GM23248 (cell line): Measurements from ENCODE around the gene IFT20. TPM values are rescaled to one million over a fixed set of nuclear protein-coding genes. Genes with fewer than 3 reads are reported as not detected.
A peak's percentile ranks its signal among the peaks of the same experiment; 100 is the strongest.

Experiments
- DNase-seq: peaks from one replicate; pipeline ENCODE4 v3.0.0-alpha.2; 2015
- H2AFZ ChIP-seq: fragments of 200-600 bp; sonication (generic); 2 replicates; pipeline ENCODE4 v1.6.1; 2016; ENCODE audit warnings: antibody characterized with exemption
- H3F3A ChIP-seq: fragments of 200-600 bp; sonication (generic); 2 replicates; pipeline ENCODE4 v1.6.1; 2016; ENCODE audit warnings: mild to moderate bottlenecking, antibody characterized with exemption, mixed run types; ENCODE audit not compliant: insufficient read depth
- H3K27ac ChIP-seq: fragments of 200-600 bp; sonication (generic); 2 replicates; pipeline ENCODE4 v1.5.1; 2016; ENCODE audit warnings: mild to moderate bottlenecking
- H3K27me3 ChIP-seq: fragments of 200-600 bp; sonication (generic); replicated peaks from 2 replicates; pipeline ENCODE4 v1.6.1; 2016; ENCODE audit warnings: mild to moderate bottlenecking; ENCODE audit not compliant: insufficient read depth
- H3K36me3 ChIP-seq: fragments of 200-600 bp; sonication (generic); 2 replicates; pipeline ENCODE4 v1.6.1; 2016; ENCODE audit warnings: low read depth, mild to moderate bottlenecking
- H3K4me1 ChIP-seq: fragments of 200-600 bp; sonication (generic); 2 replicates; pipeline ENCODE4 v1.6.1; 2016; ENCODE audit warnings: mild to moderate bottlenecking; ENCODE audit not compliant: insufficient read depth
- H3K4me2 ChIP-seq: fragments of 200-600 bp; sonication (generic); one replicate; pipeline ENCODE4 v1.6.1; 2016; ENCODE audit warnings: mild to moderate bottlenecking; ENCODE audit not compliant: unreplicated experiment
- H3K4me3 ChIP-seq: fragments of 200-600 bp; sonication (generic); 2 replicates; pipeline ENCODE4 v1.5.1; 2016; ENCODE audit warnings: mild to moderate bottlenecking
- H3K79me2 ChIP-seq: fragments of 200-600 bp; sonication (generic); 2 replicates; pipeline ENCODE4 v1.6.1; 2016; ENCODE audit warnings: mild to moderate bottlenecking; ENCODE audit not compliant: insufficient read depth
- H3K9ac ChIP-seq: fragments of 200-600 bp; sonication (generic); 2 replicates; pipeline ENCODE4 v1.6.1; 2016; ENCODE audit warnings: mild to moderate bottlenecking
- H3K9me2 ChIP-seq: fragments of 200-600 bp; sonication (generic); 2 replicates; pipeline ENCODE4 v1.6.1; 2016; ENCODE audit warnings: mixed run types, mild to moderate bottlenecking, moderate library complexity; ENCODE audit not compliant: insufficient read depth
- H3K9me3 ChIP-seq: fragments of 200-600 bp; sonication (generic); one replicate; pipeline ENCODE4 v1.6.1; 2017; ENCODE audit warnings: low read depth
- H4K20me1 ChIP-seq: fragments of 200-600 bp; sonication (generic); 2 replicates; pipeline ENCODE4 v1.6.0; 2016; ENCODE audit not compliant: insufficient read depth
- EZH2 ChIP-seq: fragments of 200-600 bp; sonication (generic); IDR thresholded peaks from 2 replicates; pipeline ENCODE4 v1.6.1; 2018; ENCODE audit warnings: antibody characterized with exemption, mild to moderate bottlenecking; ENCODE audit not compliant: insufficient read depth, poor library complexity, severe bottlenecking
- EZH2phosphoT487 ChIP-seq: fragments of 200-600 bp; sonication (generic); IDR thresholded peaks from 2 replicates; pipeline ENCODE4 v1.6.1; 2018; ENCODE audit warnings: antibody characterized with exemption, moderate library complexity, mild to moderate bottlenecking, low read depth; ENCODE audit not compliant: insufficient read depth
- WGBS, 2 experiments: methylation state at CpG; one replicate each; pipeline ENCODE4 v1.1.6; 2015 to 2017; ENCODE audit warnings: low lambda C conversion rate in 2 of 2, low coverage in 1 of 2; ENCODE audit errors: missing lambda C conversion rate in 2 of 2; 5-methylcytosine and 5-hydroxymethylcytosine counted together
- in situ Hi-C: fragments of 300-500 bp; cut with MboI; formaldehyde crosslinking; loops from 2 replicates; pipeline ENCODE4 v1.15.0; 2020
- microRNA-seq: library from miRNA; unstranded; fragments of <30 nt; microRNA quantifications from one replicate; pipeline ENCODE4, GENCODE V29; 2016; ENCODE audit warnings: borderline number of aligned reads
- polyA plus RNA-seq: library from polyadenylated mRNA; unstranded; fragments of >200 nt; fragmentation: Nextera tagmentation; extraction: Ambion mirVana; gene quantifications from 2 replicates; pipeline ENCODE4 v1.2.1, GENCODE V29; 2016
- total RNA-seq: library from RNA; depleted of rRNA; stranded (reverse); fragments of >200 nt; shearing (Covaris generic); gene quantifications from 2 replicates; pipeline ENCODE4 v1.2.3, GENCODE V29; 2014; rRNA removed

The IFT20 gene
- total and polyA plus RNA-seq, 2 experiments from 2014 or later, result 80.5 to 111 TPM

DNA sequence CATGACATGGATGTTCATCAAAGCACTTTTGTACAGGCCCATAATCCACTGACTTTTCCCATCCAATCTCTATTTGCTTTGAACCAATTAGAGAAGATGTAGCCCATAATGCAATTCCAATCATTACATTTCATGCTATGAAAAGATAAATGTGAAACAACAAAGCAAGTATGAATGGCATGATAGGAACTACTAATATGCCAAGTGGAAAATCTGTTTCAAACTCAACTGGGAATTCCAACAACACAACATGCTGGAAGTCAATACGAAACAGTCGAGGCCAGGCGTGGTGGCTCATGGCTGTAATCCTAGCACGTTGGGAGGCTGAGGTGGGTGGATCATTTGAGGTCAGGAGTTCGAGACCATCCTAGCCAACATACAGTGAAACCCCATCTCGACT is 55.9 kb downstream of the IFT20 start:
- TF ChIP-seq EZH2phosphoT487 (no peak), EZH2 (no peak)
- WGBS, 2 experiments, result 77 to 78% methylated on average over 6 of the region's 6 CpGs
- H3K4me3 ChIP-seq, result no peak overlapping the region
- H3K9ac ChIP-seq, result no peak overlapping the region
- H3K9me3 ChIP-seq, result no peaks in the 10 kb centered on the region
- in situ Hi-C loops, result no loop called here
- H3K27ac ChIP-seq, result no peak overlapping the region
- H3F3A ChIP-seq, result peaks cover 17% of the 10 kb centered on the region
- peaks cover 42% of the 10 kb centered on the region for H3K4me1 ChIP-seq
- H3K27me3 ChIP-seq, result no peaks in the 10 kb centered on the region
- H3K4me2 ChIP-seq, result no peak overlapping the region
- H3K36me3 ChIP-seq, result no peaks in the 10 kb centered on the region
- no peaks in the 10 kb centered on the region for H3K79me2 ChIP-seq
- no peaks in the 10 kb centered on the region for H4K20me1 ChIP-seq
- no peaks in the 10 kb centered on the region for H3K9me2 ChIP-seq
- DNase-seq, result peak; percentile 24
- H2AFZ ChIP-seq, result no peak overlapping the region

Small RNA genes lying within 50 kb of the gene (microRNA-seq; reads per million reads assigned to microRNA genes)
- not detected for gene MIR4723

Other genes with a start within 250 kb of the IFT20 start
- gene TMEM97, start 16.3 kb downstream of the IFT20 start, total RNA-seq, result 15.9 and 16.1 TPM in 2 replicates
- gene TMEM97, start 16.3 kb downstream of the IFT20 start, polyA plus RNA-seq, result 16.3 and 20.1 TPM in 2 replicates
- 47.7 and 50.8 TPM in 2 replicates for gene TNFAIP1, start 289 bp upstream of the IFT20 start, total RNA-seq
- gene TNFAIP1, start 289 bp upstream of the IFT20 start, polyA plus RNA-seq, result 53.7 and 59.4 TPM in 2 replicates
- 80.1 and 92.7 TPM in 2 replicates for gene POLDIP2, start 22.1 kb upstream of the IFT20 start, total RNA-seq
- gene POLDIP2, start 22.1 kb upstream of the IFT20 start, polyA plus RNA-seq, result 105 and 112 TPM in 2 replicates
- not detected in 2 replicates for gene SEBOX, start 29.7 kb upstream of the IFT20 start, total RNA-seq
- gene SEBOX, start 29.7 kb upstream of the IFT20 start, polyA plus RNA-seq, result not detected in 2 replicates
- gene VTN, start 34.8 kb upstream of the IFT20 start, total RNA-seq, result not detected in 2 replicates
- gene VTN, start 34.8 kb upstream of the IFT20 start, polyA plus RNA-seq, result 0.24 and 0.34 TPM in 2 replicates
- gene SARM1, start 36.2 kb upstream of the IFT20 start, total RNA-seq, result 16.9 and 24.2 TPM in 2 replicates
- gene SARM1, start 36.2 kb upstream of the IFT20 start, polyA plus RNA-seq, result 4.7 and 5.8 TPM in 2 replicates
- gene SLC46A1, start 70.7 kb upstream of the IFT20 start, total RNA-seq, result 5.9 and 11.1 TPM in 2 replicates
- gene SLC46A1, start 70.7 kb upstream of the IFT20 start, polyA plus RNA-seq, result 4.9 and 6.2 TPM in 2 replicates
- not detected in 2 replicates for gene SLC13A2, start 138.2 kb upstream of the IFT20 start, total RNA-seq
- not detected in 2 replicates for gene SLC13A2, start 138.2 kb upstream of the IFT20 start, polyA plus RNA-seq
- not detected in 2 replicates for gene FOXN1, start 170.9 kb upstream of the IFT20 start, total RNA-seq
- not detected in 2 replicates for gene FOXN1, start 170.9 kb upstream of the IFT20 start, polyA plus RNA-seq
- gene UNC119, start 217.2 kb upstream of the IFT20 start, total RNA-seq, result 30.9 and 50.9 TPM in 2 replicates
- gene UNC119, start 217.2 kb upstream of the IFT20 start, polyA plus RNA-seq, result 28.8 and 29.4 TPM in 2 replicates
- gene PIGS, start 236.1 kb upstream of the IFT20 start, total RNA-seq, result 57.8 and 76.0 TPM in 2 replicates
- 68.8 and 72.7 TPM in 2 replicates for gene PIGS, start 236.1 kb upstream of the IFT20 start, polyA plus RNA-seq
- 36.4 and 47.3 TPM in 2 replicates for gene ALDOC, start 241.4 kb upstream of the IFT20 start, total RNA-seq
- 18.4 and 18.5 TPM in 2 replicates for gene ALDOC, start 241.4 kb upstream of the IFT20 start, polyA plus RNA-seq